NCI-H1436 (cell line): ENCODE data around the gene BNC2.

Experiments
- DNase-seq: peaks from one replicate; lab custom pipeline; 2025; lab: John Stamatoyannopoulos, UW

BNC2 gene

DNA sequence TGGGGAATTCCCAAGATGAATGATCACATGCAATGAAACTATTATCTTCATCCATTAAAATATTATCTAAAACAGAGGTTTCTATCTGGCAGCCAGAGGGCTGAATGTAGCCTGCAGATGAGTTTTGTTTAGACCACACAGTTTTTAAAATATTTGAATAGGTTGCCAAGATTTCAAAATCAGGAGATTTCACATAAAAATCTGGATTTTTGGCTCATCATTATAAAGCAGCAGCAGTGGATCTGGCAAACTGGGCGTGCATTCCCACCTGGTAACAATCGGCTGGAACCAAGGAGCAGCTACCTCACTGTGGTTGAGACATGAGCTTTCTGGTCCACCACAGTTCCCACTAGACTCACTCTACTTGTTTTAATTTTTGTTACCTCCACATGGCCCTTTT is 155.1 kb downstream of the BNC2 start:
- DNase-seq, result no peak

DNA sequence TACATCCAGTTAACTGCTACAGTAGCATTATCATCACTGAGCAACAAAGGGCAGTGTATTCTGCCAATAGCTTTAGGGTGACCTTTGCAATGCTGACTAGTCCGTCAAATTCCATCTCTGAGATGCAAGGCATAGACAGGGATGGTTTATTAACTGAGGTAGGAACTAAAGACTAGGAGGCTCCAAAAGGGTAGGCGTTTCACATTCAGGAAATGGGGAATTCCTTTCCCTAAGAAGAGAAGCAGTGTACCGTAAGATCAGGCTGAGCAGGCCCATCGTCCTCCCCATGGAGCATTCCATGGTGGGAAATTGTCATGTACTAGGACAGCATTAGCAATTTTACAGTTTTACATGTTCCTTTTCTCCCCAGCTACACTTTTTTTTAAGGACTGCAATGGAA is 157.7 kb downstream of the BNC2 start:
- no peak for DNase-seq

DNA sequence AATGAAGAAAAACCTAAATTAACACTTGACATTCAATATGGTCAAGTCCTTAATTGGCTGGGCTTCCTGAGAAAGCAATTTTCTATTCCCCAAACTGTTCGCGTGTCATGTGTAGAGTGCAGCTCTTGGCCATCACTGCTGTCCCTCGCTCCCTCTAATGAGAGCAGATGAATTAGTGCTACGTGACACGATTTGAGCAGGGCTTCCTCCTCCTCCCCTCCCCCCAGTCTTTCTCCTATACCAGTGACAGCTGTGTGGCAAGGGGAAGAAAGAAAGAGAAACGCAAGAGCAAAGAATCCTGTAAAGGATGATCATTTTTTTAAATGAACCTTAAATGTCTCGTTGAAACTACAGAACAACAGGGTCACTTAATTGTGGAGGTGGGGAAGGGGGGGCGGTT is 159.6 kb downstream of the BNC2 start:
- DNase-seq, result peak; percentile 37

DNA sequence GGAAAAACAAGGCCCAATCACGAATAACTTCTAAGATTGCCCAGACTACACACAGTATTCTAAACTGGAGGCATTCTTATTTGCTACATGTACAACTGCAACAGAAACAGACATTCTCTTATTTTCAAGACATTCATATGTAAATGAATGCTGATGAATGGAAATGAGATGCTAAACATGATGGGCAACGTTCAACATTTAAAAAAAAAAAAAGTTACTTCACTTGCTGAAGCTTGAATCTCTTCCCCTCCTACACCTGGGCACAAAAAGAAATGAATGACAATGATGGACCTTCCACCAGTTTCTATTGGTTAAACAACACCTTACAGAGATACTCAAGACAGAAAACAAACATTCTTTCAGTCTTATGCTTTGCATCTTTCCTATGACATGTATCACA is 160.5 kb downstream of the BNC2 start:
- no peak for DNase-seq

DNA sequence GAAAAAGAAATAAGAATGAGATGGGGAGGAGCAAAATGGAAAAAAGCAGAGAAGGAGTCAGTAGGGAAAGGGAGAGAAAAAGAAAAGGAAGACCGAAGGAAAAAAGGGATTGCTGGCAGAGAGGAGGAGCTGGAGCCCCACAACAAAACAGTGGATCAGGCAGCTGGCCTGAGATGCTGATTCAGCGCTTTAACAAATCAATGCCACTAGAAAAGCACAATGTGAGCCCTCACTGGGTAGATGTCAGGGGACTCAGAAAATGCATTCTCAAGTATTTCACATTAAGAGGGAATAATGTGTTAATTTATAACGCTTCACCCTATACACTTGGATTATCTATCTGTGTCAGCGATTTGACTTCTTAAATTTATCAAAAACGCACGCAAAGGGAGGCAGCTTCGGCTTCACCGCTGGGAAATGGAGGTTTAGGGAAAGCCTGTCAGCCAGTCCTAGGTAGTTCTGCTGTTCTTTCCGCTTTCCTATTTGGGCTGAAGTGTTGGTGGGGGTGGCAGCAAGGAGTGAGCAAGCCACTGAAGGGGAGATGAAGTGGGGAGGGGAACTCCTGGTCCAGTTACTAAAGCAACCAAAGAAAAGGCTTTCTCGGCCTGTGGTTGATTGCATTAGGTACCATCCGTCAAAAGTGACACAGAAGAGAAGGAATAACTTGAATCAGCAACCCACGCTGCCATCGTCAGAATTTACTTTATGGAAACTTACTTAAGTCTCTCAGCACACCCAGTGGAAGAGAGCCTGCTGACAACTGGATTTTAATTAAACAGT is 161.6 kb downstream of the BNC2 start:
- no peak for DNase-seq

DNA sequence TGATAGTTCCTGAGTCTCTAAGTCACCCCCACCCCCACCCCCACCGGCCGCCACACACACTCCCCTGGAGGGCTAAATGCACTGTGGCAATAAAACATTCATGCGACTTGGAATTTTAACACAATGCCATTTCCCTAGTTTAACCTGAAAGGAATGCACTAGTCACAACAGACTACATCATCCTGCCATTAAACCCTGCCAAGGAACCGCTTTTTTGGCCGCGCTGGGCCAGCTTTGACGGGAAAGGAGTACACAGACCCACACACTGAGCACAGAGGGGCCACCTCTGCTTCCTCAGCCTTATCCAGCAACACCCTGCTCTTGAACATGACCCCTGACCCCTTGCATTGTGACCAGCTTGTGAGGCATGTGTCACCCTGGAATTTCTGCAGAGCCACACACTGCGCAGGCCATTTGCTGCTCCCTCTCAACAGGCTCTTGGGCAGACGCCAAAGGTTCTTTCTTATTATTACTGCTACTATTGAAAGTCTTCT is 165.3 kb downstream of the BNC2 start:
- DNase-seq, result no peak

DNA sequence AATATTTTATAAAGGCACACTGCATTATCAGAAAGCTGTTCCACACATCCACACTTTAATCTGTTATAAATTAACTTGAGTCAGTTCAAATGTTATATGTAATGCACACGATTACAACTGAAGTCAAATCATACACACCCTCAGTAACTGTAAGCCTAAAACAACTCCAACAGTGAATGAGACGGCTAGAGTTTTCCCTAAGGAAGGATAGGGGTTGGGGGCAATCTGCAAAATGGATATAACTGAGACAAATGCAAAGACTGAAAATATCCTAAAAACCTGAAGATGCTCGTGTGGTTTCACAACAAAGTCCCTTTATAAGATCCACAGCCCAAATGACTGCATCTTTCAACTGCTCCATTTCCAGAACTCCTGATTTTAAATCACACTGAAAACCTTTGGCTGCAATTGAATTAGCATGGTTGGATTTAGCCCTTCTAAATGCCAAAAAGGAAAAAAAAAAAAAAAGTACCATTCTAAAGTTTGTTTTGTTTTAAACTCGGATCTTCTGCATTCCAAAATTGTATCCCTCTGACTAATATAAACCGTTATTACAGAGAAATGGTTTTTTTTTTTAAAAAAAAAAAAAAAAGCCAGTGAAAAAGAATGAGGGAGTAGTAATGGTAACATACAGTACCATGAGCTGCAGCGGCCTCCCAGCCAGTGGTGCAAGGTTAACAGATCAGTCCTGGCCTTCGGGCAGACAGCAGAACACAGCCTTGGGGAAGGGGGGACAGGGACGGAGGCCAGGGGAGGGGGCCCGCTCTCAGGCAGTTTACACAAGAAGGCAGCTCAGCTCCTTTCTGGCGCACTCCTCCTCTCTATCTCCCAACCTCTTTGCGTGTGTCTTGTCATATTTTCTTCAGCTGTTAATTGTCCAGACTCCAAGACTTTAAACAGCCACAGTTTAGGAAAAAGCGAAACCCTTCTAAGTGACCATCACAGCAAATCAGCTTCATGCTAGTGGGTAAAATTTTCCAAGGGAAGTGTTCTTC is 166.1 kb downstream of the BNC2 start:
- no peak for DNase-seq

DNA sequence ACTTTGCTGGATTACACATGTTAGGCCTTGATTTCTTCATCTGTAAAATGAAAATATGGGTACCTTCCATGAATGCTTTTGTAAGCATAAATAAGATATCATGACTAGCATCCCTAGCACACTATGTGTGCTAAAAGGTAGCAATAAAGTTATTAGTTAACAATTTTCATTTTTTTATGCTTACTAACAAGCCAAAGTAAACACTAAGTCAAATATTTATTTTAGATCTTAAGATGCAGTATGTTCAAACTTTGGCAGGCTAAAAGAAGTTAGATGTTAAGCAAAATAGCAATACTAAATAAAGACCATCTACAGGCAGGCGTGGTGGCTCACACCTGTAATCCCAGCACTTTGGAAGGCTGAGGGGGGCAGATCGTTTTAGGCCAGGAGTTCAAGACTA is 169.1 kb downstream of the BNC2 start:
- DNase-seq, result no peak

DNA sequence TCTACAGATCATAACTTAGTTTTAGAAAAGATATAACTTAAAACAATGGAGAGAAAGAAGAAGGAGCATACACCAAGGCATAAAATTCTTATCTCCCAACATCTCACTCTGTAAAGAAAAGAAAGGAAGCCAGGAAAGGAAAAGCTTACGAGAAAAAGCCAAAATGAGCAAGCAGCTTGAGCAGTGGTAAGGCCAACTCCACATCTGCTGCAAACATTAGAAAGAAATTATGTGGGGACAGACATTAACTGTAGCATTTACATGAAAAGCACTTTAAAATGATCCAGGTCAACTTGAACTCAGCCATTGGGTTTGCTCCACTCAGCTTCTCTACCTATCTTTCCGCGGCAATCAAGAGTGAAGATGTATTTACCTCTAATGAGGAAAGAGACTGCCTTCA is 176.9 kb downstream of the BNC2 start:
- DNase-seq, result no peak

DNA sequence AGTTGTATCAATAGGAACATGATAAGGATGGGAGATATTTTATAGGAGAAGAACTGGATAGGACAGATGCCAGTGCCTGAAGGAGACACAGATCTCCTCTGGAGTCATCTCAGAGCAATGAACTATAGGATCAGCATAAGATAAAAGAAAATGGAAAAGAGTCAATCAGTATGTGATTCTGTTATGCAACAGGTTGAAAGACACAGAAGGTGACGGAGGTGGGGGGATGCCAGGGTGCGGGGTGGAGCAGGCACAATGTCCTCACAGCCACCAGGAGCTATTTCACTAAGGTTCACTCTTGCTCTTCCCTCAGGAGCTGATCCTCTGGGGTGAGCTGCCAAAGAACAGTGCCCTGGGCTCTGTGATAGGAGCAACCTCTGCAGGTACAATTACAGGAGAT is 179.8 kb downstream of the BNC2 start:
- DNase-seq, result no peak

DNA sequence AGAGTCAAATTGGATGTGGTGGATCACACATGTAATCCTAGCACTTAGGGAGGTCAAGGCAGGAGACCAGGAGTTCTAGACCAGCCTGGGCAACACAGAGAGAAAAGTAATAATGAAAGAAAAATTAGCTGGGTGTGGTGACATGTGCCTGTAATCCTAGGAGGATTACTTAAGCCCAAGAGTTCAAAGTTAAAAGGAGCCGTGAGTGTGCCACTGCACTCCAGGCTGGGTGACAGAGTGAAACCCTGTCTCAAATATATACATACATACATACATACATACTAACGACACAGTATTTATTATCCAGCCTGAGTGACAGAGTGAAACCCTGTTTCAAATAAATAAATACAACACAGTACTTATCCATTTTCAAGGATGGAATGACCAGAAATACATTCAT is 180.3 kb downstream of the BNC2 start:
- no peak for DNase-seq

DNA sequence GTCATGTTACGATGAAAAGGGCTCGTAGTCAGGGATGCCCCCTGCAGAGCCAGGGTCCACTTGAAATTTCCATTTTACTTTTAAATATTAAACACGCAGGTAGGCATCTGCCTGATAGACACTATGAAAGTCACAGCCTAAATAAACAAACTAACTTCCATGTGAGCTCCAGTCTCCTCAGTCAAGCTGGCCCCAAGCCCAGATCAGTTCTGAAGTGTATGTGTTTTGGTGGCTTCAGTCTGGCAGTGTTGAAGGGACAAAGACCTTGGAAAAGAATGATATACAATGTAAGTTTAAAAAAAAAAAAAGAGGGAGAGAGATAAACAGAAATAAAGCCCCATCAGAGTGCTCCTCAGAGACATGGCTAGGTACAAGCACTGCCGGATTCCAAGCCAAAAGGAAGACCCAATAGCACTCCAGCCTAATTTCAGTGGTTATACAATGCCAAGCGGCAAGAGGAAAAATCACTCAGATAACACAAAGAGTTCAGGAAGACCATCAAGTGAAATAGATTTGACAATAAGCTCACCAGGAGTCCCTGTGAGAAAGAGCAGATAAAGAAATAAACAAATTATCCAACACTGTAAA is 181.0 kb downstream of the BNC2 start:
- no peak for DNase-seq

DNA sequence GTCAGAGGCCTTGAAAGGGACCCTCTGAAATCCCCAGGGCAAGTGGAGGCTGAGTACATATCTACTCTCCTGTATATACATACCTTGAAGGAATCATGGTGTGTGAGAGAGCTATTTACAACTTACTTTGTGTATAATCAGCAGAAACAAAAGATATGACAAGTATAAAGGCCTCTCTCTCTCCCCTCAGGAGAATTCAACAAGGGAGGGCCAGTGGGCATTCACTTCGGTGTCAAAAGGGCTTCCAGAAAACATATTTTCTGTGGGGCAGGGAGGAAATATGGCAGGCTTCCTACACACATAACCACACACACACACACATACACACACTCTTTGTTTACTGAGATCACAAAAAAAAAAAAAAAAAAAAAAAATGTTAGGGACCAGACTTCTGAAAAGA is 181.7 kb downstream of the BNC2 start:
- no peak for DNase-seq

DNA sequence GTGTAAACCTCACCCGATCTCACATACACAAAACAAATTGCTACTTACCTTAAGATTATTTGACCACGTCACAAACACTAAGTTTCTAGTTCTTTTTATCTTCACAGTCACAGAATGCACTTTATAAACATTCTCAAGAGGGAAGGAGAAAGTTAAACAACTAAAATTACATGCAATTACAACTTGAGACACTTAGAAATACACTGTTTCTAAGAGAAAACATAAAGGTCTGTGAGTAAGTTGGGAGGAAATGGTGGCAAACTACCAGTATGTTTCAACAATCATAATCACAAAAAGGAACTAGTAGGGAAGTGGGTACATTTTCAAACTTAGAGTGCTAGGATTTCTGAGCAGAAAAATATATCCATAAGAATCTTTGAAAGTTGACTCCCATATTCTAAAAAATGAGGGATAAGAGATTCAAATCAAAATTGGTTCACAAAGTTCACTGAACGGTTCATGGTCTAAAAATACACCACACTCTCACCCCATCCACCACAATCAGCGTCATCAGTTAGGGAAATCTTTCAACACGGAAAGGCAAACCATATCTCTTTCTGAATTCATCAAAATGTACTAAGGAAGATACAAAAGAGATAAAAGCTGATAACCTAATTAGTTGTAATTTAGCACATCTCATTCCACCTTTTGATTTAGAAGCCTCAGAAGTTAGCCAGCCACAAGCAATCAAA is 182.6 kb downstream of the BNC2 start:
- no peak for DNase-seq

DNA sequence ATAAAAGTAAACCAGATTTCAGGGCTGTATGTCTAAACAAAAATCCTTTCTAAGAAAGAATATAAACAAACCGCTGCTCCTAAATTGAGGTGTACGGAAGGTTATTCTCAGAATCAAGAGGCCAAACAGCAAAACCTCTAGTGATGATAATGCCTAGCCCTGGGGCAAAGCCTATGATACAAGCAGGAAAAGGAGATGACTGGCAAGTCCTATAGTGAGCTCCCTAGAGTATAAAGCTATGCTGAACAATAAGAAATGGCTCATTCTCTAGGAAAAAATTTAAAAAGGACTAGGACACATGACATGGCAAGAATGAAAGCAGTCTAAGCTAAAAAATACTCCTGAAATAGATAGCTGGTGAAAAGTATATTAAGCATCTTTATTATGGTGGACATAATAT is 187.1 kb downstream of the BNC2 start:
- DNase-seq, result no peak

DNA sequence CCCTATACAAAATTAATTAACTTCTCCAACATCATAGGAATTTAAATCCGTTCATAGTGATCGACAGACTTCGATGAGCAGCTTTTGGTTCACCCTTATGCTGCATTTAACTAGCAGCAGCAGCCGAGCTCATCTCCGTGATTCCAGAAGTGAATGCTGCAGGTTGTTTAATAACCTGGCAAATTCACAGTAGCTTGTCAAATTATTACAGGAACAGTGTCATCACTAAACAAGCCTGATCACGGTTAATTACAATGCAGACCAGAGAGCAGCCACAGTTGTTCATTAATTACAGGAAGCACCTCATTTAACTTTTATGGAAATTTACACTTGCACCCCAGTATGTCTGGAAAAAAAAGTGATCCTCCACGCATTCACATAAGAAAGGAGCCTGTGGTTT is 188.2 kb downstream of the BNC2 start:
- no peak for DNase-seq

DNA sequence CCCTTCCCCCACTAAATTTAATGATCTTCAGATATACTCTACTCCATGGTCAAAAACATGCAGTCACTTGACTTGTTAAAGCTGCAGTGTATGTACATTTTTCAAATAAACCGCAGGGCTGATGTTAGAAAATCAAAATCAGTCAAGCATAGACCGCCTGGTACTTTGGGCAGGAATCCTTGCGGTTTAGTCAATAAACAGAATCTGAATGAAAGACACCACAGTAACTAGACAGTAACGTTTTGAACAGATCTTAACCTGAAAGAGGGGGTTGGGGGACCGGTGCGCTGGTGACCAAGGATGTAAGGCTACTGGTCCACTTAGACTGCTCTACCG is 188.8 kb downstream of the BNC2 start:
- no peak for DNase-seq

DNA sequence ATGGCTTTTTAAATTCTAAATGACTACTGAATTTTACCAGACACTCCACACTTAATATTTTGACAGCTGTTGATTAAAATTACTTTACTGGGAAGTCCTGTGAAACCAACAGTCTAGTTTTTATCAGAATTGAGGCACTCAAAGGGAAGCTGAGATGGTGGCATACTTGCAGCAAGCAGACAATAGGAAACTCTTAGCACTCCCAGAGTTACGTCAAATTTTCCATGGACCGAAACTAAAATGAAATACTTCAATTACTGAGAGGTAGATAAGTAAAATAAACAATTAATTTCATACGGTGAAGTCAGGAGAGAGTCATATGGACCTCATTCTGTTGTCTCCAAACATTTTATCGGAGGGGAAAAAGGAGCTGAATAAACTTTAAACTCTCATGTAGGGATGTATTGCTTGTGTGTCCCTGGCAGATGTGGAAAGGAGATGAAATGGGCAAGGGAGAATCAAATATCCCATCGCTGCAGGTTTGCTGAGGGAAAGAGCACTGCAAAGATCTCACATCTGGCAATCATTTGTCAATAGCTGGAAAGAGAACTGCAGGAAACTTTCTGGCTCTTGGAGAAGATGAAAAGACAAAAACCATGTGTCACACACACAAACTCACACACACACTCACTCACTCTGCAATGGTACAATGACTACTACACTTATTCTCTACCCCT is 189.4 kb downstream of the BNC2 start:
- no peak for DNase-seq

DNA sequence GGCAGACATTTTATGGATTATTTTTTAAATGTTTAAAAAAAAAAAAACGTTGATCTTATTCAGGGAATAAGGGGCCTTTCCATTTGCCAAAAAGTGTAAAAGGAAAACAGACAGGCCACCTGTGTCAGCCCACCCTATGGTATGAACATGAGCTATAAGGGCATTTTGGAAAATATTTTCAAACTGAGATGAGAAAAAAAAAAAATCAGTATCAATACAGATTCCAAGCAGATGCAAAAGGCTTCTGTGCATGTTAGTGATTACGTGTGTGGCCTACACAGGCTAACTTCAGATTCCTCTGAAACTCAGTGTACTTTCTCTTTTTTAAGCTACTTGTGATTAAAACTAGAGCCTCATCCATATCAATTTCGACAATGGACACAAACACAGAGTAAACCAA is 189.9 kb downstream of the BNC2 start:
- DNase-seq, result no peak

DNA sequence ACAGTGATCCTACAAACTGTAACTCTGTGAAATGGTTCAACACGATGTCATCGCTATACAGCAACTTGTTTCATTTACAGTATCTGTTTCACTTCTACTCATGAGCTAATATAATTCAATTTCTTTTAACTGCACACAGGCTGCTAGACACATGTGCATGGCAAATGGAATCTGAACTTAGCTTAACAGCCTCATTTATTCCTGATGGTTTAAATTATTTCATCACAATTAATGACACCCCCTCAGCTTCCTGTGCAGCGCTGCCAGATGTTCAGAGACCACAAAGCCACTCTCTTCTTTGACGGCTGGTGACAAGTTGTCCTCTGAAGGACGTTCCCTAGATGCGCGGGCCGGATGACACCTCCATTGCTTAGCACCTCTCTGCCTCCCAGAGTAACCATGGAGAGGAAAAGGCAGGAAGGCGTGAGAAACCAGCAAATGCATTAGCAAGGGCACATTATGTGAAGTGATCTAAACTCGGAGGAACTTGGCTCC is 191.1 kb downstream of the BNC2 start:
- DNase-seq, result no peak

DNA sequence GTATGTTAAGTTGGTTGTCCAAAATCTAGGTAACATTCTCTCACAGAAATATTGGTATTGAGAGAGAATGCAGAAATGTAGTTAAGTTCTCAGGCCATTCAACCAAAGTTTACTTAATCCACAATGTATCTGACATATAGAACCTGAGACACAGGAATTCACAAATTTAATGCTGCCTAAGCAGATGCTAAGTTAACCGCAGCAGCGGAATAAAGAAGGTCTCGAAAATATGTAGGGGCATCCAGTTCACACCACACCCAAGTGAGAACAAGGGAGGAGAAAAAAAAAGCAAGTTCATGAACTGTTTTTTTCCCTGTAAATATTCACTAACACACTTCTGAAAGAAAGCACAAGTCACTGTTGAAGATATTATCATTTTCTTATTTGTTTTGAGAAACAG is 194.0 kb downstream of the BNC2 start:
- no peak for DNase-seq
